IMR-90 (cell line): ENCODE measurements around the gene RCBTB1.

Experiments
- CHD1 ChIP-seq: IDR thresholded peaks from 2 replicates; pipeline ENCODE4 v1.6.1; 2012; ENCODE audit warnings: low read depth, low read length, improper control_type of control experiment
- MAFK ChIP-seq: IDR thresholded peaks from 2 replicates; pipeline ENCODE4 v1.6.1; 2012; ENCODE audit warnings: low read depth, low read length, improper control_type of control experiment
- POLR2A ChIP-seq: IDR thresholded peaks from 2 replicates; pipeline ENCODE4 v1.6.1; 2012; ENCODE audit warnings: mild to moderate bottlenecking, low read depth, low read length
- RAD21 ChIP-seq: IDR thresholded peaks from 2 replicates; pipeline ENCODE4 v1.6.1; 2012; ENCODE audit warnings: low read length, improper control_type of control experiment
- TF ChIP-seq, protein P1 (sequence below): conservative IDR thresholded peaks from 2 replicates; pipeline ENCODE4 v1.5.1; 2012; ENCODE audit warnings: mild to moderate bottlenecking, low read depth, low read length, improper control_type of control experiment

DNA sequence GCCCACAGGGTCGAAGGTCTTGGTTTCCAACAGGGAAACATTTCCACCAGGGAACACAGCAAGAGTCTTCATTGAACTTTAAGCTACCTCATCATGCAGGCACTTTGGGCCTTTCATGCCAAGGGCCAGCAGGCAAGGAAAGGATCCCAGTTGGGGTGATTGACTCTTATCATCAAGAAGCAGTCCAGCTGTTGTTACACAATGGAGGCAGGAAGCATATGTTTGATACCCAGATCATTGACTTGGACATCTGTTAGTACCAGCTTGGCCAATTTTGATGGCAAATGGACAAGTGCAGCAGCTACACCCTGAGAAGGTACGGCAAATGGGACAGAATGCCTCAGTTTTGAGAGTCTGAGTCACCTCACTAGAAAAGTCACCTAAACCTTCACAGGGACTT, 10.9 kb upstream of the RCBTB1 start:
- TF ChIP-seq, protein P1, sequence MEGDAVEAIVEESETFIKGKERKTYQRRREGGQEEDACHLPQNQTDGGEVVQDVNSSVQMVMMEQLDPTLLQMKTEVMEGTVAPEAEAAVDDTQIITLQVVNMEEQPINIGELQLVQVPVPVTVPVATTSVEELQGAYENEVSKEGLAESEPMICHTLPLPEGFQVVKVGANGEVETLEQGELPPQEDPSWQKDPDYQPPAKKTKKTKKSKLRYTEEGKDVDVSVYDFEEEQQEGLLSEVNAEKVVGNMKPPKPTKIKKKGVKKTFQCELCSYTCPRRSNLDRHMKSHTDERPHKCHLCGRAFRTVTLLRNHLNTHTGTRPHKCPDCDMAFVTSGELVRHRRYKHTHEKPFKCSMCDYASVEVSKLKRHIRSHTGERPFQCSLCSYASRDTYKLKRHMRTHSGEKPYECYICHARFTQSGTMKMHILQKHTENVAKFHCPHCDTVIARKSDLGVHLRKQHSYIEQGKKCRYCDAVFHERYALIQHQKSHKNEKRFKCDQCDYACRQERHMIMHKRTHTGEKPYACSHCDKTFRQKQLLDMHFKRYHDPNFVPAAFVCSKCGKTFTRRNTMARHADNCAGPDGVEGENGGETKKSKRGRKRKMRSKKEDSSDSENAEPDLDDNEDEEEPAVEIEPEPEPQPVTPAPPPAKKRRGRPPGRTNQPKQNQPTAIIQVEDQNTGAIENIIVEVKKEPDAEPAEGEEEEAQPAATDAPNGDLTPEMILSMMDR, result no peak
- TF ChIP-seq MAFK, result no peak
- no peak for TF ChIP-seq POLR2A
- TF ChIP-seq RAD21, result no peak
- TF ChIP-seq CHD1, result no peak
